ENCODE measurements around the gene CRIM1.

CRIM1 gene

GRCh38 chr2:36451512-36451911 is 95.9 kb downstream of the CRIM1 start:
- CTCF ChIA-PET: interaction anchor here (0.5 to 0.7 kb wide), 3 partner anchors 99 to 631 kb away, joined by 3 to 5 read pairs (median 5); no protein-coding TSS in a partner anchor

GRCh38 chr2:36452260-36452659 is 96.7 kb downstream of the CRIM1 start:
- ChIA-PET POLR2A (ENCODE audit: low non-redundant PET) (no interaction called here), CTCF (interaction anchor here (0.5 kb wide), 1 partner anchor 630 kb away, joined by 5 read pairs; no protein-coding TSS in a partner anchor)
- H3K27ac ChIP-seq: no peak overlapping the region
- TF ChIP-seq, protein P1, sequence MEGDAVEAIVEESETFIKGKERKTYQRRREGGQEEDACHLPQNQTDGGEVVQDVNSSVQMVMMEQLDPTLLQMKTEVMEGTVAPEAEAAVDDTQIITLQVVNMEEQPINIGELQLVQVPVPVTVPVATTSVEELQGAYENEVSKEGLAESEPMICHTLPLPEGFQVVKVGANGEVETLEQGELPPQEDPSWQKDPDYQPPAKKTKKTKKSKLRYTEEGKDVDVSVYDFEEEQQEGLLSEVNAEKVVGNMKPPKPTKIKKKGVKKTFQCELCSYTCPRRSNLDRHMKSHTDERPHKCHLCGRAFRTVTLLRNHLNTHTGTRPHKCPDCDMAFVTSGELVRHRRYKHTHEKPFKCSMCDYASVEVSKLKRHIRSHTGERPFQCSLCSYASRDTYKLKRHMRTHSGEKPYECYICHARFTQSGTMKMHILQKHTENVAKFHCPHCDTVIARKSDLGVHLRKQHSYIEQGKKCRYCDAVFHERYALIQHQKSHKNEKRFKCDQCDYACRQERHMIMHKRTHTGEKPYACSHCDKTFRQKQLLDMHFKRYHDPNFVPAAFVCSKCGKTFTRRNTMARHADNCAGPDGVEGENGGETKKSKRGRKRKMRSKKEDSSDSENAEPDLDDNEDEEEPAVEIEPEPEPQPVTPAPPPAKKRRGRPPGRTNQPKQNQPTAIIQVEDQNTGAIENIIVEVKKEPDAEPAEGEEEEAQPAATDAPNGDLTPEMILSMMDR (conservative IDR thresholded peaks at IDR 0.05; ENCODE audit: low read depth): no peak
- DNase-seq (ENCODE audit: low spot score): no peak

More at GRCh38 chr2:36451512-36451911, 95.9 kb downstream of the CRIM1 start:
- TF ChIP-seq, protein P1 (conservative IDR thresholded peaks at IDR 0.05; ENCODE audit: low read depth): no peak
- no peak overlapping the region; the same call in 1 of the 2 replicates for H3K27ac ChIP-seq
- POLR2A ChIA-PET (ENCODE audit: low non-redundant PET): no interaction called here
- no peak for DNase-seq (ENCODE audit: low spot score)

DNA sequence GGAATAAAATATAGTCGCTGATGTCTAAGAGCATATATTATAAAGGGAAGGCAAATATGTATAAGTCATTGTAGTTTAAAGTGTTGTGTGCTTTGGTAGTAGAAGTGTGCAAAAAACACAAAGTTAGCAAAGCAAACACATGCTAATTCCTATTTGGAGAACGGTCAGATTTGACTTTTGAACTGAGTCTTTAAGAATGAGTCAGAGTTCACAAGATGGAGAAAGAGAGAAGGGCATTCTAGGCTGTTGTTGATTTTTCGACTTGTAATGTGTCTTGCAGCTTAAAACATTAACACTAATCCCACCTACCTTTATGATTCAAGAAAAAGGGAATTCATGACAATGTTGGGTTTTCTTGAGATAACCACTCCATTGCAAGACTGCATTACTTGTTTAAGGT is 98.1 kb downstream of the CRIM1 start:
- H3K27ac ChIP-seq: no peak overlapping the region
- no peak for DNase-seq (ENCODE audit: low spot score)
- ChIA-PET CTCF (no interaction called here), POLR2A (ENCODE audit: low non-redundant PET) (no interaction called here)
- TF ChIP-seq, protein P1 (conservative IDR thresholded peaks at IDR 0.05; ENCODE audit: low read depth): no peak

DNA sequence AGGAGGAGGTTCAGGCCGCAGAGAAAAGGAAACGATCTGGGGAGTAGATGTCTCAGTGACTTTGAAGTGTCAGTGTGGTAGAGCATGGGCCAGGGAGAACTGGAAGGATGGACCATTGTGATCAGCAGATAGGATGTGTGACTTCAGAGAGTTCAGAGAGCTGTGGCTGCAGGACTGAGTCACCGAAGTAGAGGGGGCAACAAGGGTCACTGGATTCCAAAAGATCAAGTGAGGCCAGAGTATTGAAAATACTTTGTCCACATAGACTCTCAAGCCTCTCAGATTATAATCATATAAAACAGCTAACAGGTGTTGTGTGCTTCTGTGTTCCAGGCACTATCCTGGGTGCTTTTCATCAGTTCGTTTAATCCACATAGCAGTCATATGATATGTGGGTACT is 99.4 kb downstream of the CRIM1 start:
- TF ChIP-seq, protein P1 (conservative IDR thresholded peaks at IDR 0.05; ENCODE audit: low read depth): no peak
- H3K27ac ChIP-seq: no peak overlapping the region
- no peak for DNase-seq (ENCODE audit: low spot score)
- POLR2A ChIA-PET (ENCODE audit: low non-redundant PET): no interaction called here
- CTCF ChIA-PET: no interaction called here

DNA sequence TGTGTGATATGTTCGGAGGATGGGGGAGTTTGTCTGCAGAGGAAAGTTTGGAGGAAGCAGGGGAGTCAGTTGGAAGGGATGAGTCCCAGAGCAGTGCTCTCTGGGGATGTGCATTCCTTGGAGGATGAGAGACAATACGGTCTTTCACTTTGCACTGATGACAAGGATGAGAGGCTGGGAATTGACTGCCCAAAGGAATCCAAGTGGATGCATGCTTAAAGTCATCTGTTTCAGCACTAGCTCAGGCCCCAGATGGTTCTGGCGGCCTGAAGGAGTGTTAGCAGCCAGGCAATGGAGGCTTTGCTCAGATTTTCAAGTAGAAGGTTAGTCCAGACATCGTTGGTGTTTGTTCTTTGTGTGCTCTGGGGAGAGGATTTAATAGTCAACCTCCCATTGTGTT is 100.2 kb downstream of the CRIM1 start:
- no peak for DNase-seq (ENCODE audit: low spot score)
- TF ChIP-seq, protein P1 (conservative IDR thresholded peaks at IDR 0.05; ENCODE audit: low read depth): no peak
- ChIA-PET CTCF (no interaction called here), POLR2A (ENCODE audit: low non-redundant PET) (no interaction called here)
- H3K27ac ChIP-seq: peak overlapping the region; percentile 30; the same call in 1 of the 2 replicates

GRCh38 chr2:36456227-36457175 is 100.9 kb downstream of the CRIM1 start:
- DNase-seq (ENCODE audit: low spot score): no peak
- ChIA-PET POLR2A (ENCODE audit: low non-redundant PET) (no interaction called here), CTCF (no interaction called here)
- TF ChIP-seq, protein P1 (conservative IDR thresholded peaks at IDR 0.05; ENCODE audit: low read depth): no peak
- peak overlapping the region; percentile 54 for H3K27ac ChIP-seq

All from RWPE1 (cell line).